ENCODE data around the gene CLSTN3.

The CLSTN3 gene

GRCh38 chr12:7142056-7142644 lies 12.0 kb downstream of the CLSTN3 start:
- TF ChIP-seq CTCF (conservative IDR thresholded peaks at IDR 0.05; ENCODE audit: low read length) = peak; percentile 82
- H3K4me3 ChIP-seq (ENCODE audit: low read length) = no peak overlapping the region
- peak; percentile 32 for DNase-seq (ENCODE audit: low read depth)

- DNase-seq (ENCODE audit: low read depth) = no peak
- H3K4me3 ChIP-seq (ENCODE audit: low read length) = no peak overlapping the region
- no peak for TF ChIP-seq CTCF (conservative IDR thresholded peaks at IDR 0.05; ENCODE audit: low read length)
These were observed 12.8 kb downstream of the CLSTN3 start for GRCh38 chr12:7142809-7143465.

- H3K4me3 ChIP-seq (ENCODE audit: low read length) = no peak overlapping the region
- DNase-seq (ENCODE audit: low read depth) = no peak
- TF ChIP-seq CTCF (conservative IDR thresholded peaks at IDR 0.05; ENCODE audit: low read length) = no peak
These were observed 13.4 kb downstream of the CLSTN3 start for GRCh38 chr12:7143564-7143963.

GRCh38 chr12:7144414-7145120 lies 14.4 kb downstream of the CLSTN3 start:
- peak; percentile 49 for DNase-seq (ENCODE audit: low read depth)
- TF ChIP-seq CTCF (conservative IDR thresholded peaks at IDR 0.05; ENCODE audit: low read length) = peak; percentile 56
- H3K4me3 ChIP-seq (ENCODE audit: low read length) = no peak overlapping the region

- H3K4me3 ChIP-seq (ENCODE audit: low read length) = no peak overlapping the region
- DNase-seq (ENCODE audit: low read depth) = no peak
- TF ChIP-seq CTCF (conservative IDR thresholded peaks at IDR 0.05; ENCODE audit: low read length) = no peak
These were observed 15.5 kb downstream of the CLSTN3 start for GRCh38 chr12:7145671-7146070.

- no peak for DNase-seq (ENCODE audit: low read depth)
- no peak overlapping the region for H3K4me3 ChIP-seq (ENCODE audit: low read length)
- no peak for TF ChIP-seq CTCF (conservative IDR thresholded peaks at IDR 0.05; ENCODE audit: low read length)
These were observed 16.1 kb downstream of the CLSTN3 start for GRCh38 chr12:7146228-7146627.

- TF ChIP-seq CTCF (conservative IDR thresholded peaks at IDR 0.05; ENCODE audit: low read length) = no peak
- H3K4me3 ChIP-seq (ENCODE audit: low read length) = no peak overlapping the region
- no peak for DNase-seq (ENCODE audit: low read depth)
These were observed 16.7 kb downstream of the CLSTN3 start for GRCh38 chr12:7146906-7147305.

Measured in AG10803 (cell line).